ENCODE data around the gene MAD1L1. TPM values are rescaled to one million over a fixed set of nuclear protein-coding genes. Genes with fewer than 3 reads are reported as not detected.

Gene MAD1L1
- total RNA-seq, 4 donors from 2014 or later, result 8.0 to 52.7 (median 26.7) TPM

- in situ Hi-C loops (cut with MboI; ENCODE audit: low pct_ligation_motif_present in 1 of 4, low pct_unique_long_range_greater_than_20kb in 1 of 4, low sequenced_read_pairs in 3 of 4), result no loop called here
- WGBS, 2 donors (ENCODE audit: low coverage in 1 of 2), result 93 to 98% methylated on average over 5 of the region's 5 CpGs
These were observed 98.0 kb downstream of the MAD1L1 start for GRCh38 chr7:2134740-2135139.

GRCh38 chr7:2132243-2132642 is 100.5 kb downstream of the MAD1L1 start:
- in situ Hi-C loops (cut with MboI; ENCODE audit: low pct_ligation_motif_present in 1 of 4, low pct_unique_long_range_greater_than_20kb in 1 of 4, low sequenced_read_pairs in 3 of 4), result no loop called here
- Histone ChIP-seq H3K4me3 (no peak overlapping the region), H3K27ac (no peak overlapping the region), H3K36me3 (no peaks in the 10 kb centered on the region), H3K27me3 (no peaks in the 10 kb centered on the region), H3K9me3 (no peaks in the 10 kb centered on the region), H3K4me1 (no peaks in the 10 kb centered on the region)
- intact Hi-C loops (cut with DNase I; ENCODE audit: low total_unique reads), result no loop called here
- WGBS, 2 donors (ENCODE audit: low coverage in 1 of 2), result 93 to 95% methylated on average over 7 to 33 of the region's 33 CpGs
- no peak for TF ChIP-seq CTCF (IDR thresholded peaks at IDR 0.05)
- TF ChIP-seq POLR2AphosphoS5 (IDR thresholded peaks at IDR 0.05), result no peak
- TF ChIP-seq POLR2A (IDR thresholded peaks at IDR 0.05), result no peak
- no peak for TF ChIP-seq EP300 (IDR thresholded peaks at IDR 0.05; ENCODE audit: low read depth)
- no peak for DNase-seq

More at GRCh38 chr7:2134740-2135139, 98.0 kb downstream of the MAD1L1 start:
- no peaks in the 10 kb centered on the region for H3K9me3 ChIP-seq
- intact Hi-C loops (cut with DNase I; ENCODE audit: low total_unique reads), result no loop called here
- H3K4me1 ChIP-seq, result no peaks in the 10 kb centered on the region
- DNase-seq, result no peak
- H3K36me3 ChIP-seq, result no peaks in the 10 kb centered on the region
- TF ChIP-seq POLR2A (IDR thresholded peaks at IDR 0.05) (no peak), EP300 (IDR thresholded peaks at IDR 0.05; ENCODE audit: low read depth) (no peak), CTCF (IDR thresholded peaks at IDR 0.05) (no peak), POLR2AphosphoS5 (IDR thresholded peaks at IDR 0.05) (no peak)
- H3K27ac ChIP-seq, result no peak overlapping the region
- H3K4me3 ChIP-seq, result no peak overlapping the region
- no peaks in the 10 kb centered on the region for H3K27me3 ChIP-seq

- Histone ChIP-seq H3K4me3 (no peak overlapping the region), H3K27me3 (no peaks in the 10 kb centered on the region), H3K27ac (no peak overlapping the region), H3K9me3 (no peaks in the 10 kb centered on the region), H3K4me1 (no peaks in the 10 kb centered on the region), H3K36me3 (no peaks in the 10 kb centered on the region)
- no peak for TF ChIP-seq EP300 (IDR thresholded peaks at IDR 0.05; ENCODE audit: low read depth)
- TF ChIP-seq POLR2A (IDR thresholded peaks at IDR 0.05), result no peak
- no peak for TF ChIP-seq POLR2AphosphoS5 (IDR thresholded peaks at IDR 0.05)
- in situ Hi-C loops (cut with MboI; ENCODE audit: low pct_ligation_motif_present in 1 of 4, low pct_unique_long_range_greater_than_20kb in 1 of 4, low sequenced_read_pairs in 3 of 4) (no loop called here), intact Hi-C loops (cut with DNase I; ENCODE audit: low total_unique reads) (no loop called here)
- WGBS, 2 donors (ENCODE audit: low coverage in 1 of 2), result 87% methylated on average over 10 of the region's 10 CpGs; no CpG with 5 or more reads in 1 of the 2 donors
- DNase-seq, result no peak
These were observed 100.9 kb downstream of the MAD1L1 start for GRCh38 chr7:2131800-2132199.

GRCh38 chr7:2131341-2131740 is 101.4 kb downstream of the MAD1L1 start:
- H3K9me3 ChIP-seq, result no peaks in the 10 kb centered on the region
- DNase-seq, result no peak
- no peaks in the 10 kb centered on the region for H3K36me3 ChIP-seq
- no peak overlapping the region for H3K27ac ChIP-seq
- no peaks in the 10 kb centered on the region for H3K27me3 ChIP-seq
- 92 to 100% methylated on average over 2 to 8 of the region's 8 CpGs for WGBS, 2 donors (ENCODE audit: low coverage in 1 of 2)
- intact Hi-C loops (cut with DNase I; ENCODE audit: low total_unique reads), result no loop called here
- in situ Hi-C loops (cut with MboI; ENCODE audit: low pct_ligation_motif_present in 1 of 4, low pct_unique_long_range_greater_than_20kb in 1 of 4, low sequenced_read_pairs in 3 of 4), result no loop called here
- TF ChIP-seq CTCF (IDR thresholded peaks at IDR 0.05), result no peak
- no peak for TF ChIP-seq EP300 (IDR thresholded peaks at IDR 0.05; ENCODE audit: low read depth)
- no peak for TF ChIP-seq POLR2A (IDR thresholded peaks at IDR 0.05)
- no peak for TF ChIP-seq POLR2AphosphoS5 (IDR thresholded peaks at IDR 0.05)
- no peak overlapping the region for H3K4me3 ChIP-seq
- H3K4me1 ChIP-seq, result no peaks in the 10 kb centered on the region

GRCh38 chr7:2130096-2130375 is 102.7 kb downstream of the MAD1L1 start:
- Histone ChIP-seq H3K36me3 (no peaks in the 10 kb centered on the region), H3K4me1 (no peaks in the 10 kb centered on the region), H3K27ac (no peak overlapping the region), H3K9me3 (no peaks in the 10 kb centered on the region), H3K4me3 (no peak overlapping the region), H3K27me3 (no peaks in the 10 kb centered on the region)
- intact Hi-C loops (cut with DNase I; ENCODE audit: low total_unique reads), result no loop called here
- TF ChIP-seq CTCF (IDR thresholded peaks at IDR 0.05) (no peak), POLR2AphosphoS5 (IDR thresholded peaks at IDR 0.05) (no peak), POLR2A (IDR thresholded peaks at IDR 0.05) (no peak), EP300 (IDR thresholded peaks at IDR 0.05; ENCODE audit: low read depth) (no peak)
- WGBS, 2 donors (ENCODE audit: low coverage in 1 of 2), result 84 to 90% methylated on average over 3 to 7 of the region's 7 CpGs
- DNase-seq, result no peak
- in situ Hi-C loops (cut with MboI; ENCODE audit: low pct_ligation_motif_present in 1 of 4, low pct_unique_long_range_greater_than_20kb in 1 of 4, low sequenced_read_pairs in 3 of 4), result no loop called here
